ENCODE measurements around the gene PPP5C. TPM values are rescaled to one million over a fixed set of nuclear protein-coding genes. Genes with fewer than 3 reads are reported as not detected.
A peak's percentile ranks its signal among the peaks of the same experiment; 100 is the strongest.
"Not testable (repeated sequence)": the region's sequence is repeated elsewhere in the genome, so short reads cannot be mapped to it uniquely, and the experiment has no call there.

The PPP5C gene
- total RNA-seq, 4 donors from 2014 or later: 70.5 to 132 (median 88.8) TPM

- Histone ChIP-seq H3K27me3 (peaks cover 0 to 66% of the 10 kb centered on the region in 2 donors), H3K27ac (peak overlapping the region in 2 of 4 donors; percentile 26 to 63), H3K36me3 (no peaks in the 10 kb centered on the region), H3K4me3 (peak overlapping the region; percentile 25 to 56 (median 38)), H3K4me1 (peaks cover 0 to 66% (median 21%) of the 10 kb centered on the region in 4 donors), H3K9me3 (no peaks in the 10 kb centered on the region)
- WGBS, 2 donors: 2 to 15% methylated on average over 20 to 27 of the region's 29 CpGs
- DNase-seq (ENCODE audit: low spot score in 2 of 2): no peak
- TF ChIP-seq EP300 (IDR thresholded peaks at IDR 0.05) (no peak), CTCF (IDR thresholded peaks at IDR 0.05) (no peak), POLR2A (IDR thresholded peaks at IDR 0.05) (no peak)
Observed at GRCh38 chr19:46412650-46413261, 65.9 kb downstream of the PPP5C start.

- Histone ChIP-seq H3K4me3 (peak within 1 kb of the TSS; percentile 25 to 56 (median 38)), H3K27me3 (peaks cover 0 to 59% of the 10 kb centered on the region in 2 donors), H3K4me1 (peaks cover 0 to 59% (median 21%) of the 10 kb centered on the region in 4 donors), H3K27ac (peak within 1 kb of the TSS in 2 of 4 donors; percentile 26 to 63), H3K9me3 (no peaks in the 10 kb centered on the region), H3K36me3 (no peaks in the 10 kb centered on the region)
- WGBS, 2 donors: 12 to 24% methylated on average over 21 to 43 of the region's 46 CpGs
- TF ChIP-seq CTCF (IDR thresholded peaks at IDR 0.05): no peak
- peak; percentile 31 to 85 for TF ChIP-seq EP300 (IDR thresholded peaks at IDR 0.05)
- peak; percentile 42 to 70 for TF ChIP-seq POLR2A (IDR thresholded peaks at IDR 0.05)
- DNase-seq (ENCODE audit: low spot score in 2 of 2): peak; percentile 41 to 47
Observed at GRCh38 chr19:46413262-46414031, 66.6 kb downstream of the PPP5C start, which contains the start of gene CCDC8. TSS of gene CCDC8 (minus strand) at chr19:46413564. CDS start at chr19:46412810, 754 bp downstream.

GRCh38 chr19:46414899-46415298 is 68.0 kb downstream of the PPP5C start:
- H3K36me3 ChIP-seq; H3K9me3 ChIP-seq; H3K27ac ChIP-seq; H3K4me3 ChIP-seq; DNase-seq (ENCODE audit: low spot score in 2 of 2): not testable (repeated sequence)
- H3K4me1 ChIP-seq: peaks cover 0 to 49% (median 21%) of the 10 kb centered on the region in 4 donors
- WGBS, 2 donors: 91 to 95% methylated on average over 22 of the region's 22 CpGs
- peaks cover 0 to 56% of the 10 kb centered on the region in 2 donors for H3K27me3 ChIP-seq

- Histone ChIP-seq H3K4me3 (peak overlapping the region; percentile 1 to 47 (median 15)), H3K27ac (peak overlapping the region in 2 of 4 donors; percentile 2 to 54), H3K27me3 (peaks cover 0 to 47% of the 10 kb centered on the region in 2 donors), H3K4me1 (peaks cover 0 to 42% (median 21%) of the 10 kb centered on the region in 4 donors)
- peak; percentile 35 to 58 for DNase-seq (ENCODE audit: low spot score in 2 of 2)
- 19 to 20% methylated on average over 52 to 53 of the region's 53 CpGs for WGBS, 2 donors
- H3K36me3 ChIP-seq, H3K9me3 ChIP-seq: not testable (repeated sequence)
Observed at GRCh38 chr19:46415804-46416709, 69.2 kb downstream of the PPP5C start.

GRCh38 chr19:46420056-46420455 is 73.2 kb downstream of the PPP5C start:
- Histone ChIP-seq H3K9me3 (no peaks in the 10 kb centered on the region), H3K4me3 (no peak overlapping the region), H3K4me1 (peaks cover 0 to 15% (median 4%) of the 10 kb centered on the region in 4 donors), H3K27ac (no peak overlapping the region), H3K36me3 (no peaks in the 10 kb centered on the region), H3K27me3 (peaks cover 0 to 7% of the 10 kb centered on the region in 2 donors)
- DNase-seq (ENCODE audit: low spot score in 2 of 2): no peak
- 73 to 79% methylated on average over 7 of the region's 7 CpGs for WGBS, 2 donors
- TF ChIP-seq EP300 (IDR thresholded peaks at IDR 0.05) (no peak), POLR2A (IDR thresholded peaks at IDR 0.05) (no peak), CTCF (IDR thresholded peaks at IDR 0.05) (no peak)

All from tibial nerve (tissue), 4 donors.